Neural cell (in vitro differentiated cells): ENCODE data around the gene PDE1C.

ENCODE experiments used
- CTCF ChIP-seq: fragments of 450-650 bp; IDR thresholded peaks from 2 replicates; pipeline ENCODE4 v1.5.1; 2014; ENCODE audit warnings: antibody characterized with exemption, mild to moderate bottlenecking, moderate library complexity; ENCODE audit not compliant: poor library complexity, severe bottlenecking
- POLR2AphosphoS5 ChIP-seq: IDR thresholded peaks from 2 replicates; pipeline ENCODE4 v1.6.1; 2012
- TAF1 ChIP-seq: IDR thresholded peaks from 2 replicates; pipeline ENCODE4 v1.6.1; 2012; ENCODE audit warnings: low read depth

- no peak for TF ChIP-seq POLR2AphosphoS5
- TF ChIP-seq TAF1 = no peak
- TF ChIP-seq CTCF = peak; percentile 25
Measured at GRCh38 chr7:32072397-32072796, 2.2 kb upstream of the PDE1C start.
